ENCODE data around the gene OR1J2.
"Not testable (repeated sequence)": the region's sequence is repeated elsewhere in the genome, so short reads cannot be mapped to it uniquely, and the experiment has no call there.

The OR1J2 gene

GRCh38 chr9:122519376-122519775 lies 8.8 kb downstream of the OR1J2 start:
- TF ChIP-seq ZNF274 (IDR thresholded peaks at IDR 0.05; ENCODE audit: low read depth, low read length) = no peak
- no peak overlapping the region for H3K4me3 ChIP-seq (ENCODE audit: low read length)

- TF ChIP-seq ZNF274 (IDR thresholded peaks at IDR 0.05; ENCODE audit: low read depth, low read length) = no peak
- H3K4me3 ChIP-seq (ENCODE audit: low read length) = no peak overlapping the region
Measured at GRCh38 chr9:122526602-122527001, 16.0 kb downstream of the OR1J2 start.

- no peak for TF ChIP-seq ZNF274 (IDR thresholded peaks at IDR 0.05; ENCODE audit: low read depth, low read length)
Measured at GRCh38 chr9:122527193-122527592, 16.6 kb downstream of the OR1J2 start, which contains the start of gene OR1N1. TSS of gene OR1N1 (minus strand) at chr9:122527293. CDS start at chr9:122527293, 0 bp downstream.

GRCh38 chr9:122531157-122531556 lies 20.6 kb downstream of the OR1J2 start:
- H3K4me3 ChIP-seq (ENCODE audit: low read length) = not testable (repeated sequence)

More at GRCh38 chr9:122527193-122527592, 16.6 kb downstream of the OR1J2 start, which contains the start of gene OR1N1:
- H3K4me3 ChIP-seq (ENCODE audit: low read length) = no peak within 1 kb of the TSS

- TF ChIP-seq ZNF274 (IDR thresholded peaks at IDR 0.05; ENCODE audit: low read depth, low read length) = no peak
- no peak overlapping the region for H3K4me3 ChIP-seq (ENCODE audit: low read length)
Measured at GRCh38 chr9:122536134-122536533, 25.5 kb downstream of the OR1J2 start.

- H3K4me3 ChIP-seq (ENCODE audit: low read length) = not testable (repeated sequence)
Measured at GRCh38 chr9:122537066-122537465, 26.5 kb downstream of the OR1J2 start.

GRCh38 chr9:122538757-122539156 lies 28.2 kb downstream of the OR1J2 start:
- no peak for TF ChIP-seq ZNF274 (IDR thresholded peaks at IDR 0.05; ENCODE audit: low read depth, low read length)
- no peak overlapping the region for H3K4me3 ChIP-seq (ENCODE audit: low read length)

GRCh38 chr9:122546196-122546595 lies 35.6 kb downstream of the OR1J2 start:
- no peak overlapping the region for H3K4me3 ChIP-seq (ENCODE audit: low read length)
- TF ChIP-seq ZNF274 (IDR thresholded peaks at IDR 0.05; ENCODE audit: low read depth, low read length) = no peak

GRCh38 chr9:122551371-122551770 lies 40.8 kb downstream of the OR1J2 start:
- no peak for TF ChIP-seq ZNF274 (IDR thresholded peaks at IDR 0.05; ENCODE audit: low read depth, low read length)
- H3K4me3 ChIP-seq (ENCODE audit: low read length) = no peak overlapping the region

GRCh38 chr9:122552812-122553211 lies 42.2 kb downstream of the OR1J2 start, which contains the start of gene OR1N2:
TSS of gene OR1N2 (plus strand) at chr9:122553112. CDS start at chr9:122553212, 100 bp downstream.
- no peak for TF ChIP-seq ZNF274 (IDR thresholded peaks at IDR 0.05; ENCODE audit: low read depth, low read length)
- no peak within 1 kb of the TSS for H3K4me3 ChIP-seq (ENCODE audit: low read length)
